Hepatic stellate cell (primary cell): ENCODE results near the gene RCBTB2.
"Not testable (repeated sequence)": the region's sequence is repeated elsewhere in the genome, so short reads cannot be mapped to it uniquely, and the experiment has no call there.

Experiments
- DNase-seq: peaks from one replicate; pipeline ENCODE4 v3.0.0; 2011; ENCODE audit warnings: low spot score

Gene RCBTB2

GRCh38 chr13:48532506-48533499 is at the start of gene RCBTB2:
Gene RCBTB2 (minus strand): TSS chr13:48533080. CDS start chr13:48521939, 11,141 bp downstream.
- peak; percentile 98 for DNase-seq

GRCh38 chr13:48582084-48582483 is 49.2 kb upstream of the RCBTB2 start:
- DNase-seq: no peak

- DNase-seq: no peak
These were observed 48.0 kb upstream of the RCBTB2 start for GRCh38 chr13:48580896-48581295.

- DNase-seq: peak; percentile 26
These were observed 47.4 kb upstream of the RCBTB2 start for GRCh38 chr13:48580185-48580803.

GRCh38 chr13:48579919-48580180 is 47.0 kb upstream of the RCBTB2 start:
- DNase-seq: not testable (repeated sequence)

GRCh38 chr13:48579165-48579918 is 46.5 kb upstream of the RCBTB2 start:
- no peak for DNase-seq

GRCh38 chr13:48578516-48579164 is 45.8 kb upstream of the RCBTB2 start:
- DNase-seq: no peak

GRCh38 chr13:48576448-48577010 is 43.6 kb upstream of the RCBTB2 start:
- no peak for DNase-seq

GRCh38 chr13:48575031-48575430 is 42.2 kb upstream of the RCBTB2 start:
- DNase-seq: no peak

GRCh38 chr13:48574041-48574796 is 41.3 kb upstream of the RCBTB2 start:
- DNase-seq: no peak

GRCh38 chr13:48573213-48574007 is 40.5 kb upstream of the RCBTB2 start:
- no peak for DNase-seq

- DNase-seq: peak; percentile 56
These were observed 38.4 kb upstream of the RCBTB2 start for GRCh38 chr13:48571126-48571913.

- no peak for DNase-seq
These were observed 37.4 kb upstream of the RCBTB2 start for GRCh38 chr13:48570216-48570828.

GRCh38 chr13:48569104-48569666 is 36.3 kb upstream of the RCBTB2 start:
- DNase-seq: no peak

- DNase-seq: no peak
These were observed 35.7 kb upstream of the RCBTB2 start for GRCh38 chr13:48568370-48569103.

- no peak for DNase-seq
These were observed 34.9 kb upstream of the RCBTB2 start for GRCh38 chr13:48567515-48568369.

- DNase-seq: peak; percentile 23
These were observed 31.2 kb upstream of the RCBTB2 start for GRCh38 chr13:48564056-48564455.
